PFSK-1 (cell line): ENCODE results near the gene GRID1.

Source experiments
- FOXP2 ChIP-seq: optimal IDR thresholded peaks from 2 replicates; pipeline ENCODE3; 2011; ENCODE audit warnings: borderline replicate concordance, control low read depth, inconsistent platforms; ENCODE audit not compliant: insufficient read depth; ENCODE audit errors: extremely low read length, extremely low read depth
- POLR2AphosphoS5 ChIP-seq: IDR thresholded peaks from 2 replicates; pipeline ENCODE4 v1.6.1; 2012; ENCODE audit warnings: low read depth, mild to moderate bottlenecking, control low read depth, low read length, moderate library complexity
- SIN3A ChIP-seq: IDR thresholded peaks from 2 replicates; pipeline ENCODE4 v1.6.1; 2012; ENCODE audit warnings: mild to moderate bottlenecking, low read length, moderate library complexity, borderline replicate concordance; ENCODE audit not compliant: insufficient read depth
- TAF1 ChIP-seq: IDR thresholded peaks from 2 replicates; pipeline ENCODE4 v1.6.1; 2012; ENCODE audit warnings: low read length, control low read depth, borderline replicate concordance; ENCODE audit not compliant: insufficient read depth
- TF ChIP-seq, protein P1 (sequence below), 2 experiments: IDR thresholded peaks; 2 replicates each; pipeline versions ENCODE4 v1.6.1 to v1.8.0; 2011 to 2012; ENCODE audit warnings: low read depth in 2 of 2, low read length in 2 of 2, control low read depth in 1 of 2, inconsistent platforms in 1 of 2, mild to moderate bottlenecking in 1 of 2, moderate library complexity in 1 of 2; ENCODE audit not compliant: insufficient read depth in 1 of 2

DNA sequence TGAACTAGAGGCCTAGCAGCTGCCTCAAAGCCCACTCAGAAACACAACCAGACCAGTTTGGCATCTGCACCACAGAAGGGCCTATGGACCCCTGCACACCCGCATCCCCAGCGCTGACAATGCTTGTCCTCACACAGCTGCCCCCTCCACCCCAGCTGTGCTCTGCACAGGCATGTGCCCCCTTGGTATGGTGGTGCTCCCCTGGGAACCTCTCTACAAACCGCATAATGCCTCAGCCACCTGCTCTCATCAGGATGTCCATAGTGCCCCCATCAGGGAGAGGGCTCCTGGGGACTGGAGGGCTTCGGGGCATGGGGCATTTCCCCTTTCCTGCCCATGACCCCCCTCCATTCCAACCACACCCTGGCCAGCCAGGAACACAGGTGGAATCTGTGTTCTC lies 347.5 kb downstream of the GRID1 start:
- TF ChIP-seq POLR2AphosphoS5 (no peak), TAF1 (no peak), SIN3A (no peak), FOXP2 (no peak)
- TF ChIP-seq, protein P1, sequence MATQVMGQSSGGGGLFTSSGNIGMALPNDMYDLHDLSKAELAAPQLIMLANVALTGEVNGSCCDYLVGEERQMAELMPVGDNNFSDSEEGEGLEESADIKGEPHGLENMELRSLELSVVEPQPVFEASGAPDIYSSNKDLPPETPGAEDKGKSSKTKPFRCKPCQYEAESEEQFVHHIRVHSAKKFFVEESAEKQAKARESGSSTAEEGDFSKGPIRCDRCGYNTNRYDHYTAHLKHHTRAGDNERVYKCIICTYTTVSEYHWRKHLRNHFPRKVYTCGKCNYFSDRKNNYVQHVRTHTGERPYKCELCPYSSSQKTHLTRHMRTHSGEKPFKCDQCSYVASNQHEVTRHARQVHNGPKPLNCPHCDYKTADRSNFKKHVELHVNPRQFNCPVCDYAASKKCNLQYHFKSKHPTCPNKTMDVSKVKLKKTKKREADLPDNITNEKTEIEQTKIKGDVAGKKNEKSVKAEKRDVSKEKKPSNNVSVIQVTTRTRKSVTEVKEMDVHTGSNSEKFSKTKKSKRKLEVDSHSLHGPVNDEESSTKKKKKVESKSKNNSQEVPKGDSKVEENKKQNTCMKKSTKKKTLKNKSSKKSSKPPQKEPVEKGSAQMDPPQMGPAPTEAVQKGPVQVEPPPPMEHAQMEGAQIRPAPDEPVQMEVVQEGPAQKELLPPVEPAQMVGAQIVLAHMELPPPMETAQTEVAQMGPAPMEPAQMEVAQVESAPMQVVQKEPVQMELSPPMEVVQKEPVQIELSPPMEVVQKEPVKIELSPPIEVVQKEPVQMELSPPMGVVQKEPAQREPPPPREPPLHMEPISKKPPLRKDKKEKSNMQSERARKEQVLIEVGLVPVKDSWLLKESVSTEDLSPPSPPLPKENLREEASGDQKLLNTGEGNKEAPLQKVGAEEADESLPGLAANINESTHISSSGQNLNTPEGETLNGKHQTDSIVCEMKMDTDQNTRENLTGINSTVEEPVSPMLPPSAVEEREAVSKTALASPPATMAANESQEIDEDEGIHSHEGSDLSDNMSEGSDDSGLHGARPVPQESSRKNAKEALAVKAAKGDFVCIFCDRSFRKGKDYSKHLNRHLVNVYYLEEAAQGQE (IDR thresholded peaks at IDR 0.05; ENCODE audit: insufficient read depth in 1 of 2, low read depth in 2 of 2, low read length in 2 of 2), result no peak
